NCI-H146 (cell line): ENCODE data around the gene HSD17B7.
"Not testable (repeated sequence)": the region's sequence is repeated elsewhere in the genome, so short reads cannot be mapped to it uniquely, and the experiment has no call there.

Source experiments
- DNase-seq: peaks from one replicate; lab custom pipeline; 2025; lab: John Stamatoyannopoulos, UW

Gene HSD17B7

GRCh38 chr1:162790303-162790984 is at the start of gene HSD17B7:
Gene HSD17B7, plus strand, starts transcription at chr1:162790702. Its CDS starts 99 bp downstream, at chr1:162790801.
- DNase-seq, result peak; percentile 86

GRCh38 chr1:162740755-162741154 is 49.7 kb upstream of the HSD17B7 start:
- no peak for DNase-seq

GRCh38 chr1:162741574-162741973 is 48.9 kb upstream of the HSD17B7 start:
- DNase-seq, result no peak

- not testable (repeated sequence) for DNase-seq
These were observed 44.1 kb upstream of the HSD17B7 start for GRCh38 chr1:162746264-162746942.

- DNase-seq, result no peak
These were observed 37.4 kb upstream of the HSD17B7 start for GRCh38 chr1:162753001-162753658.

GRCh38 chr1:162753998-162754585 is 36.4 kb upstream of the HSD17B7 start:
- no peak for DNase-seq

GRCh38 chr1:162755306-162755705 is 35.2 kb upstream of the HSD17B7 start:
- DNase-seq, result no peak

GRCh38 chr1:162756523-162756922 is 34.0 kb upstream of the HSD17B7 start:
- no peak for DNase-seq

- DNase-seq, result no peak
These were observed 33.0 kb upstream of the HSD17B7 start for GRCh38 chr1:162757476-162757875.

- DNase-seq, result no peak
These were observed 24.7 kb upstream of the HSD17B7 start for GRCh38 chr1:162765788-162766187.

GRCh38 chr1:162772571-162773154 is 17.8 kb upstream of the HSD17B7 start:
- no peak for DNase-seq

GRCh38 chr1:162774007-162774406 is 16.5 kb upstream of the HSD17B7 start:
- no peak for DNase-seq

- DNase-seq, result no peak
These were observed 11.5 kb upstream of the HSD17B7 start for GRCh38 chr1:162779043-162779442.

GRCh38 chr1:162782671-162783070 is 7.8 kb upstream of the HSD17B7 start:
- no peak for DNase-seq

- DNase-seq, result not testable (repeated sequence)
These were observed 5.6 kb upstream of the HSD17B7 start for GRCh38 chr1:162784926-162785325.

GRCh38 chr1:162788783-162789182 is 1.7 kb upstream of the HSD17B7 start:
- not testable (repeated sequence) for DNase-seq

- DNase-seq, result peak; percentile 46
These were observed 469 bp downstream of the HSD17B7 start for GRCh38 chr1:162790985-162791357.

- not testable (repeated sequence) for DNase-seq
These were observed 3.8 kb downstream of the HSD17B7 start for GRCh38 chr1:162794284-162794683.

- not testable (repeated sequence) for DNase-seq
These were observed 6.2 kb downstream of the HSD17B7 start for GRCh38 chr1:162796617-162797279.

GRCh38 chr1:162799995-162800830 is 9.7 kb downstream of the HSD17B7 start:
- DNase-seq, result peak; percentile 52

- DNase-seq, result not testable (repeated sequence)
These were observed 17.0 kb downstream of the HSD17B7 start for GRCh38 chr1:162807503-162807902.
